ENCODE data around the gene KAZN. TPM values are rescaled to one million over a fixed set of nuclear protein-coding genes. Genes with fewer than 3 reads are reported as not detected.

Gene KAZN
- total RNA-seq, 1 experiment from 2014 or later, result 6.9 TPM

DNA sequence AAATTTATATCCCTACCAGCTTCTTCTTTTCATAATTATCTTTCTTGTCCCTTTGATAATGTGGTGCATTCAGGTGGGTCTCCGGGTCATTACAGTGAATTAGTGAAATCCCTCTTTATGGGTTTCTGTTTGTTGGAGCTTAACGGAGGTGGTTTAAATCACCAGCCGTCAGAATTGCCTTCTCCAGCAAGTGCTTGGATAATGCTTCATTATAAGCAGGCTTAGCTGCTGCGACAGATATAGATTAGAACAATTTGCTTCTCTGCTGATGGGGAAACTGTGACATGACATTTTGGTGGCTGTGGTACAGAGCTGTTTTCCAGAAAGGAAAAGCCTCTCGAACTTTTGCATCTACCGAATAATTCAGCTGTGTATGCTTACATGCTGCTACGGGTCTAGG, 56.9 kb downstream of the KAZN start:
- Histone ChIP-seq H3K36me3 (replicated peaks; ENCODE audit: control insufficient read depth, insufficient read depth, low read length) (no peaks in the 10 kb centered on the region), H3K4me3 (ENCODE audit: insufficient read depth, low read depth, low read length) (no peak overlapping the region), H3K27me3 (ENCODE audit: control insufficient read depth, insufficient read depth, low read length) (no peaks in the 10 kb centered on the region)
- no peak for DNase-seq

DNA sequence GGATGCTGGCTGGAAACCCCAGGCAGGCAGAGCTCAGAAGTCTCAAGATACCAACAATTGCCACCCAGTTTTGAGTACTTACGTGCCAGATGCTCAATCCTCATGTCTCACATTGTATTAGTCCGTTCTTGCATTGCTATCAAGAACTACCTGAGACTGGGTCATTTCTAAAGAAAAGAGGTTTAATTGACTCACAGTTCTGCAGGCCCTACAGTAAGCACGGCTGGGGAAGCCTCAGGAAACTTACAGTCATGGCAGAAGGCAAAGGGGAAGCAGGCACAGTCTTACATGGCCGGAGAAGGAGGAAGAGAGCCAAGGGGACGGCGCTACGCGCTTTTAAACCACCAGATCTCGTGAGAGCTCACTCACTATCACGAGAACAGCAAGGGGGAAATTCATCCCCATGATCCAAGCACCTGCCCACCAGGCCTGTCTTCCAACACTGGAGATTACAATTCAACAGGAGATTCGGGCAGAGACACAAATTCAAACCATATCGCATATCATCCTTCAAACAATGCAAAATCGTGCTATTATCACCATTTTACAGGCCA, 58.0 kb downstream of the KAZN start:
- no peaks in the 10 kb centered on the region for H3K27me3 ChIP-seq (ENCODE audit: control insufficient read depth, insufficient read depth, low read length)
- H3K36me3 ChIP-seq (replicated peaks; ENCODE audit: control insufficient read depth, insufficient read depth, low read length), result no peaks in the 10 kb centered on the region
- no peak for DNase-seq
- H3K4me3 ChIP-seq (ENCODE audit: insufficient read depth, low read depth, low read length), result no peak overlapping the region

DNA sequence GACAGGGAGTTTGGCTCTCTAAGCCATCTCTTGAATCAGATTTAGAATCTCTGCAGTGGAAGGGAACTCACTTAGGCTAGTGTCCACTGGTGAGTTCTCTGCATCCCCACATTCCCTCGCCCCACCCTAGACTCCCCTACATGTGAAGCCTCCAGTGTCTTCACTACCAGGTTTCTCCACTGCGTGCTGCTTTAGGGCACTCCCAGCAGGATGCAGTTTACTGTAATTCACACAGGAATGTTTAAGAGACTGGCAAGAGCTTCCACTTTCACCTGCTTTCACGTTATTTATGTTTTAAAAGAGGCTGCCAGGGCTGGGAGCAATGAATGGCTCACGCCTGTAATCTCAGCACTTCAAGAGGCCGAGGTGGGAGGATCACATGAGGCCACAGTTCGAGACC, 60.2 kb downstream of the KAZN start:
- H3K27me3 ChIP-seq (ENCODE audit: control insufficient read depth, insufficient read depth, low read length), result no peaks in the 10 kb centered on the region
- H3K4me3 ChIP-seq (ENCODE audit: insufficient read depth, low read depth, low read length), result no peak overlapping the region
- H3K36me3 ChIP-seq (replicated peaks; ENCODE audit: control insufficient read depth, insufficient read depth, low read length), result no peaks in the 10 kb centered on the region
- no peak for DNase-seq

DNA sequence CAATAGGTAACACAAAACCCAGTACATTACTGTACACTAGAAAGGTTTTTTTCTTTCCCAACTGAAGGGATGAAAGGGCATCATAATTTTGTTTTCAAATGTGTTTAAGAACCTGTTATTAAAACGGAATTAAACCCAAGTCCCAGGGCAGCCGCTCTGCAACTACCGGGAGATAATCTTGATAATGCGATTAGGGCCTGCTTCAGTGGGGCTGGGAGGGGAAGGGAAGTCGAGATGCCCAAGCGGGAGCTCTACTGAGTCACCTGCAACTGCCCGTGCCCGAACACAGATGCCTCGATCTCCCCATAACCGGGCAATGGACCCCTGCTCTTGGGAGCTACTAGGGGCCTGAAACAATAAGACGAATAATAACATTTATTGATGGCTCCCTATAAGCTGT, 61.4 kb downstream of the KAZN start:
- no peak for DNase-seq

DNA sequence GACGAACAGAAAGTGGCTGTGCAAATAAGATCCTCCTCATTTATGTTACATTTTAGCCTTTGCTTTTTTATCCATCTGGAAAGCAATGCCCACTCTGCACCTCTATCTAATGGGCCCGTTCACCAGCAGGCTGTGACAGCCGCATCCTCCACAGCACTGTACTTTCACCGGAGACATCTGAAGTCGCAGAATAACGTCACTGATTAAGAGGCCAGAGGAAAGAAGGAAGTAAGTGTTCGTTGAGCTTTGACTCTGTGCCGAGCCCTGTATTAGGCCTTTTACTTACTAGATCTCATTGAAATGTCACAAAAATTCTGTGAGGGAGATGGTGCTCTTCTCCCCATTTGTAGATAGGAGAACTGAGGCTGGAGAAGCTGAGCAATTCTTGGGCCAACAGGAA, 62.3 kb downstream of the KAZN start:
- Histone ChIP-seq H3K36me3 (replicated peaks; ENCODE audit: control insufficient read depth, insufficient read depth, low read length) (no peaks in the 10 kb centered on the region), H3K27me3 (ENCODE audit: control insufficient read depth, insufficient read depth, low read length) (no peaks in the 10 kb centered on the region), H3K4me3 (ENCODE audit: insufficient read depth, low read depth, low read length) (no peak overlapping the region)
- DNase-seq, result no peak

More for the DNA sequence above, 61.4 kb downstream of the KAZN start:
- Histone ChIP-seq H3K27me3 (ENCODE audit: control insufficient read depth, insufficient read depth, low read length) (no peaks in the 10 kb centered on the region), H3K4me3 (ENCODE audit: insufficient read depth, low read depth, low read length) (no peak overlapping the region), H3K36me3 (replicated peaks; ENCODE audit: control insufficient read depth, insufficient read depth, low read length) (no peaks in the 10 kb centered on the region)

DNA sequence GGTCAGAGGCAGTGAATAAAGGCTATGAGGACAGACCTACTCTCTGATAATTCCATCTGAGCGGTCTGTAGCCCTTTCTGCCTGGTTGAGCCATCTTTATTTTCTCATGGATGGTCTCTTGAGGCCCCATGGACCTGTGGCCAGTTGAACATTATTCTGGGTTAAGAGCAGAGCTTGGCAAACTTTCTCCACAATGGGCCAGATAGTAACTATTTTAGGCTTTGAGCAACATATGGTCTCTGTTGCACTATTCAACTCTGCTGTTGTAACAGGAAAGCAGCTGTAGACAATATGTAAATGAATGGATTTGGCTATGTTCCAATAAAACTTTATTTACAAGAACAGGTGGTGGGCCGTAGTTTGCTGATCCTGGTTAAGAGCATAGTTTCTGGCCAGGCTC, 62.7 kb downstream of the KAZN start:
- Histone ChIP-seq H3K4me3 (ENCODE audit: insufficient read depth, low read depth, low read length) (no peak overlapping the region), H3K27me3 (ENCODE audit: control insufficient read depth, insufficient read depth, low read length) (no peaks in the 10 kb centered on the region), H3K36me3 (replicated peaks; ENCODE audit: control insufficient read depth, insufficient read depth, low read length) (no peaks in the 10 kb centered on the region)
- DNase-seq, result no peak

DNA sequence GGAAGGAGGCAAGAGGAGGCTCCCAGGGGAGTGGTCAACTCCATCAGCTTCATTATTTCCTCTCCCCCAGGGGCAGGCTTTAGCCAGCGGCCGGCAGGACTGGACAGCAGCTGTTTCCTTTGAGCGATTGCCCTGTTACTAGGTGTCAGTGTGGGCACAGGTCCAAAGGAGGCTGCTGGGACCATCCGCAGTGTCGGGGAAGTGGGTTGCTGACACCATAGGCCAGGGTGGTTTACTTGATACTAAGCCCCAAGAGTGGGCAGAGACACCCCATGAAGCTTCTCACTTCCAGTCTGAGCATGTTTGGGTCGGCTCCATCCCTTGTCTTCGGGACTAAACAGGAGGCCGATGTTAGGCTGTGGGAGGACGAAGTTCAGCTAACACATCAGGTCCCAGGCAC, 63.6 kb downstream of the KAZN start:
- DNase-seq, result no peak
- Histone ChIP-seq H3K27me3 (ENCODE audit: control insufficient read depth, insufficient read depth, low read length) (no peaks in the 10 kb centered on the region), H3K4me3 (ENCODE audit: insufficient read depth, low read depth, low read length) (no peak overlapping the region), H3K36me3 (replicated peaks; ENCODE audit: control insufficient read depth, insufficient read depth, low read length) (no peaks in the 10 kb centered on the region)

DNA sequence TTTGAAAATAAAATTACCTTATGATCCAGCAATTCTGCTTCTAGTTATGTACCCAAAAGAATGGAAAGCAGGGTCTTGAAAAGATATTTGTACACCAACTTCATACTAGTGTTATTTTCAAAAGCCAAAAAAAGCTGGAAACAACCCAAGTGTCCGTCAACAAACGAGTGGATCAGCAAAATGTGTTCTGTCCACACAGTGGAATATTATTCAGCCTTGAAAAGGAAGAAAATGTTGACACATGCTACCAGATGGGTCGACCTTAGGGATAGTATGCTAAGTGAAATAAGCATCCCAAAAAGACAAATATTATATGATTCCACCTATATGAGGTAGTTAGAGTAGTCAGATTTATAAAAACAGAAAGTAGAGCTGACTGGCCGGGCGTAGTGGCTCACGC, 65.3 kb downstream of the KAZN start:
- Histone ChIP-seq H3K36me3 (replicated peaks; ENCODE audit: control insufficient read depth, insufficient read depth, low read length) (no peaks in the 10 kb centered on the region), H3K4me3 (ENCODE audit: insufficient read depth, low read depth, low read length) (no peak overlapping the region), H3K27me3 (ENCODE audit: control insufficient read depth, insufficient read depth, low read length) (no peaks in the 10 kb centered on the region)
- no peak for DNase-seq

DNA sequence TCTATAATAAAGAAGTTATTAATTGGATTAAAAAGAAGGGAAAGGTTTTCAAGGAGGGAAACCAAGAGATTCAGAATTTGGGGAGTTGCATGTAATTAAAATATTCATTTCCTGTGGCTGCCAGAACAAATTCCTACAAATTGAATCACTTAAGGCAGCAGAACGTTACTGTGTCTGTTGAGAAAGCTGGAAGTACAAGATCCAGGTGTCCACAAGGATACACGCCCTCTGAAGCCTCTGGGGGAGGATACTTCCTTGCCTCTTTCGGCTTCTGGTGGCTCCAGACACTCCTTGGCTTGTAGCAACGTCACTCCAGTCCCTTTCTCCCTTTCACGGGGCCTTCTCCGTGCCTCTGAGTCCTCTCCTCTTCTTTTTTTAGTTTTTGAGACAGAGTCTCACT, 67.9 kb downstream of the KAZN start:
- H3K4me3 ChIP-seq (ENCODE audit: insufficient read depth, low read depth, low read length), result no peak overlapping the region
- H3K36me3 ChIP-seq (replicated peaks; ENCODE audit: control insufficient read depth, insufficient read depth, low read length), result no peaks in the 10 kb centered on the region
- no peak for DNase-seq
- no peaks in the 10 kb centered on the region for H3K27me3 ChIP-seq (ENCODE audit: control insufficient read depth, insufficient read depth, low read length)

DNA sequence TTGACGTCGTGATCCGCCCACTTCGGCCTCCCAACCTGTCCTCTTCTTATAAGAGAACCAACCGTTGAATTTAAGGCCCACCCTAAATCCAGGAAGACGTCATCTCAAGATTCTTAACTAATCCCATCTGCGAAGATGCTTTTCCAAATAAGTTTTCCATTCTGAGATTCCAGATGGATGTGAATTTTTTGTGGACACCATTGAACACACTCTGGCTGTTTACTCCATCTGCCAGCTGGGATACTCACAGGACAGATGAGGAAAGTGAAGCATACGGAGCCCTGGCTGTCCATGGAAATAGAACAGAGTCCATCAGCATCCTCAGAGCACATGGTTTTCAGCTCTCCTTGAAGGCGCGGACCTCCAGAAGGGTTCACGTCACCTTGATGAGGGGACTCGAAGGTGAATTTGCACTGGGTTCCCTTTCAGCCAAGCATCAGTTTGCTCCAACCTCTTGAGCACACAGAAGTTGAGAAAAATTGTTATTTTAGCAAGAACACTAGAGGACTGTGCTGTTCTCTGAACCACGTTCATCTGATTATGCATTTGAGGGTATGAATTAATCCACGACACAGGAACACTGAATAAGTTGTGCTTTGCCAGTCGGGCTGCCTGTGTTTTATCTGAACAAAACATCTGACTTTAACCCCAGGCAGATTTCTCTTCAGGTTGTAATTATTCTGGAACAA, 68.6 kb downstream of the KAZN start:
- no peak for DNase-seq
- no peaks in the 10 kb centered on the region for H3K27me3 ChIP-seq (ENCODE audit: control insufficient read depth, insufficient read depth, low read length)
- H3K4me3 ChIP-seq (ENCODE audit: insufficient read depth, low read depth, low read length), result no peak overlapping the region
- no peaks in the 10 kb centered on the region for H3K36me3 ChIP-seq (replicated peaks; ENCODE audit: control insufficient read depth, insufficient read depth, low read length)

DNA sequence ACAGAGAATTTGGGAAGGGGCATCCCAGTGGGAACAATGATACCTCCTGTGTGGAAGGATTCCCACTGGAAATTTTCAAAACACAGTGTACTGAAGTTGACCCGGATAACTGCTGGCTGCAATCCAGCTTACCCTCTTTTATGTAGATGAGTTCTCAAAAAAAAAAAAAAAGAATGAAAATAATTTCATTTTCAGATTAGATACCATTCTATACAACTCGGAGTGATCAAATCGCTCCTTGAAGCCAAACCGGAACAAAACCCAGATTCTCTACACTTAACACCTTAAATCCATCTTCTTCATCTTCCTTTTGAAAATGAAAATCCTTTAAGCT, 69.1 kb downstream of the KAZN start:
- Histone ChIP-seq H3K4me3 (ENCODE audit: insufficient read depth, low read depth, low read length) (no peak overlapping the region), H3K27me3 (ENCODE audit: control insufficient read depth, insufficient read depth, low read length) (no peaks in the 10 kb centered on the region), H3K36me3 (replicated peaks; ENCODE audit: control insufficient read depth, insufficient read depth, low read length) (no peaks in the 10 kb centered on the region)
- DNase-seq, result no peak

DNA sequence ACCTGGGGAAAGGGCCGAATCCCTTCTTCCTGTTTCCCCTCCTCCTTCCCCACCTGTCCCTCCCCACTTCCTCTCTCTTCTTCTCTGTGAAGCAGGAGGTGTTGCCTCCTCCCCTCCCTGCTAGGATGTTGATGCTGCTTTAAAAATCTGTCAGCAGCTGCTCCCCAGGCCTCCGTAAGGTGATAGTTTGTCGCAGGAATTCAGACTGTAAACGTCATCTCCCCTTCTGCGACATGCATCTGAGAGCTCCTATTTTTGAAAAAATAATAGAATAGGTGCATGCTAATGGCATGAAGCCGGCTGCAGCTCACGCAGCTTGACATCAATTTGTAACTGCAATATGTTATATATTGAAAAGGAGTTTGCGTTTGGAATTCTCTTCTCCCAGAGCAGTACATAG, 70.1 kb downstream of the KAZN start:
- no peak overlapping the region for H3K4me3 ChIP-seq (ENCODE audit: insufficient read depth, low read depth, low read length)
- no peaks in the 10 kb centered on the region for H3K27me3 ChIP-seq (ENCODE audit: control insufficient read depth, insufficient read depth, low read length)
- DNase-seq, result no peak
- H3K36me3 ChIP-seq (replicated peaks; ENCODE audit: control insufficient read depth, insufficient read depth, low read length), result no peaks in the 10 kb centered on the region

DNA sequence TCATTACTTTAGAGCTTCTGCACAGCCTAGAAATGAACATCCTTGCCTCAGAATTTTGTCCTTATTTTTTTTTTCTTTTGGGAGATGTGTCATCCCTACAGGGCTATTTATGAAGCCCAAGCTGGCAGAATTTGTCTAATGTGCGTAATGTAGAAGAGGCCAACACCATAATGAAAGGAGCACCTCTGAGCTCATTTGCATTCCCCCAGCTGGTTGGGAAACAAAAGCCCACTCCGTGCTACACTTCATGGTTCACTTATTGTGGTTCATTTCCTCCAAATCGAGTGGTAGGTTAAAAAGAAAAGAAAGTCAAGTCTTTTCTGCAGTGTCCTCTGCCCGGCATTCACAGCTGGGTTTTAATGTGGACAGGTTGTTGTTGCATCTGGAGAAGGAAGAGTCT, 73.5 kb downstream of the KAZN start:
- no peak overlapping the region for H3K4me3 ChIP-seq (ENCODE audit: insufficient read depth, low read depth, low read length)
- H3K27me3 ChIP-seq (ENCODE audit: control insufficient read depth, insufficient read depth, low read length), result no peaks in the 10 kb centered on the region
- no peaks in the 10 kb centered on the region for H3K36me3 ChIP-seq (replicated peaks; ENCODE audit: control insufficient read depth, insufficient read depth, low read length)
- DNase-seq, result no peak

DNA sequence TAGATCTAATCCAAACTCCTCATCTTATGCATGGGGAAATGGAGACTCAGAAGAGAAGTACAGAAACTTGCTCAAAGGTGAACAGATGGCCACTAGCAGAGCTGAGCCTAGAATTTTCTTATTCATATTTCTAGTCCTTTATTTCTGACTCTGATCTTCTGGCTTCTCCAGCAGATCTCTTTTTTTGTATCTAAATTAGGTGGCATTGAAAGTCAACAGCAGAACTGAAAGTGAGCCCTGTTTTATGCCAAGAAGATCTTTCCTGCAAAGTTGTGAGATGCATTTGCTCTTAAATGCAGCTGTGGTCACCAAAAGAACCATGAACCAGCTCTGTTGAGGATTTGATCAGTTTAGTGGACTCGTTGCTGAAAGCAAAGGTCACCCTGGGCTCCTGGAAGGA, 75.5 kb downstream of the KAZN start:
- H3K4me3 ChIP-seq (ENCODE audit: insufficient read depth, low read depth, low read length), result no peak overlapping the region
- no peak for DNase-seq
- no peaks in the 10 kb centered on the region for H3K27me3 ChIP-seq (ENCODE audit: control insufficient read depth, insufficient read depth, low read length)
- no peaks in the 10 kb centered on the region for H3K36me3 ChIP-seq (replicated peaks; ENCODE audit: control insufficient read depth, insufficient read depth, low read length)

DNA sequence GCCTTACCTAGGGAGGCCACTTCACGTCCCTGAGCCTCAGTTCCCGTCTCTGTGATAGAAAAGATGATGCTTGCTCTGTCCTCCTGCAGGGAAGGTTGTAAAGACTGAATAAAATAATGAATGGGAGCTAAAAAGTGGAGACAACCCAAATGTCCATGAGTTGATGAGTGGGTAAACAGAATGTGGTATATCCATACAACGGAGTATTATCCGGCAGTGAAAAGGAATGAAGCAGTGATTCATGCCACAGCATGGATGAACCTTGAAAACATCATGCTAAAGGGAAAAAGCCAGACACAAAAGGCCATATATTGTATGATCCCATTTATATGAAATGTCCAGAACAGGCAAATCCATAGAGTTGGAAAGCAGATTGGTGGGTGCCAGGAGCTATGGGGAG, 77.9 kb downstream of the KAZN start:
- DNase-seq, result no peak
- H3K4me3 ChIP-seq (ENCODE audit: insufficient read depth, low read depth, low read length), result no peak overlapping the region
- H3K27me3 ChIP-seq (ENCODE audit: control insufficient read depth, insufficient read depth, low read length), result no peaks in the 10 kb centered on the region
- no peaks in the 10 kb centered on the region for H3K36me3 ChIP-seq (replicated peaks; ENCODE audit: control insufficient read depth, insufficient read depth, low read length)
